ENCODE measurements around the gene MTUS2.

Gene MTUS2

DNA sequence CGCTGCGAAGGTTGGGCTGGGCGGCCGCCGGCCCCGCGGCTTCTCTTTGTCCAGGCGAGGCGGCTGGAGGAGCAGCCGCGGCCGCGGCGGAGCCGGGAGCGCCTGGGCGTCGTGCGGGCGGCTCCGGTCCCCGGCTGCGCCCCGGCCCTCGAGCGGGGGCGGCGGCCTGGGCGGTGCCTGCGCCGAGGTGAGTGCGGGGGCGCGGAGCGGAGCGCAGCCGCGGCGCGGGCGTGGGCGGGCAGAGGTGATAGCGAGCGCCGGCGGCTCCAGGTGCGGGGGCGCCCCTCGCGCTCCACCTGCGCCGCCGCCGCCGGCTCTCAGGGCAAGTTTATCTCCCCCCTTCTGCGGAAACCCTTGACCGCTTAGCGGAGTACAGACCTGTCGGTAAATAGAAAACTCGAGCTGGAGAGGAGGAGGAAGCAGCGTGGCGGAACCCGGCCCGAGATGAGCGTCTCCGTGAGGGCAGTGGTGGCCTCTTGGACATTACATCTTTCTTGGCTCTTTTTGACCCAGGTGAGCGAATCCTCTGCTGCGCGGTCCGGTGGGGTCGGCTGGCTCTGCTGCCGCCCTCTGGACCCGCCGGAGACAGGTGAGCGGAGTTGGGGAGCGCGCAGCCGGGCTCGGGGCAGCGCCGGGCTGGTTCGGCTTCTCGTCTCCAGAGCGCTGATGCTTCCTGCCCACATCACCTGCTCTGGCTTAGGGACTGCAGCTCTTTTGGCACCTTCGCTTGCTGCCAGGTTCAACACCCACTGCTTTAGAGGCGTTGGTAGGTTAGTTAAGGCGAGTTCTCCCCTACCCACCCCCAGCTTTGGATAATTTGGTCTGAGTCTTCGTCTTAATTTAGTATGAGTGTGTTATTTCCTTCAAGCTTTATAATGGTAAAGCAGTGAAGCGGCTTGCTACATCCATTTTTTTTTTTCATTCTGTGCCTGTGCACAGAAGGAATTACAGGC is at the start of gene MTUS2:
TSS of gene MTUS2 (plus strand) at position 241 of the 953 bp plus-strand sequence.
- H3K36me3 ChIP-seq (ENCODE audit: control insufficient read depth, insufficient read depth, low read length): no peaks in the 10 kb centered on the region
- H3K4me1 ChIP-seq (ENCODE audit: control insufficient read depth, insufficient read depth, low read length): no peaks in the 10 kb centered on the region
- H3K27ac ChIP-seq (ENCODE audit: low read depth, low read length): no peak within 1 kb of the TSS
- H3K27me3 ChIP-seq (ENCODE audit: control insufficient read depth, insufficient read depth, low read length): peaks cover 81% of the 10 kb centered on the region
- H3K4me3 ChIP-seq (ENCODE audit: low read depth, low read length): peak within 1 kb of the TSS; percentile 64
- peaks cover 12% of the 10 kb centered on the region for H3K9me3 ChIP-seq (ENCODE audit: control insufficient read depth, insufficient read depth, low read depth, low read length)
- peak within 1 kb of the TSS; percentile 8 for H3K9ac ChIP-seq (ENCODE audit: low read length)

DNA sequence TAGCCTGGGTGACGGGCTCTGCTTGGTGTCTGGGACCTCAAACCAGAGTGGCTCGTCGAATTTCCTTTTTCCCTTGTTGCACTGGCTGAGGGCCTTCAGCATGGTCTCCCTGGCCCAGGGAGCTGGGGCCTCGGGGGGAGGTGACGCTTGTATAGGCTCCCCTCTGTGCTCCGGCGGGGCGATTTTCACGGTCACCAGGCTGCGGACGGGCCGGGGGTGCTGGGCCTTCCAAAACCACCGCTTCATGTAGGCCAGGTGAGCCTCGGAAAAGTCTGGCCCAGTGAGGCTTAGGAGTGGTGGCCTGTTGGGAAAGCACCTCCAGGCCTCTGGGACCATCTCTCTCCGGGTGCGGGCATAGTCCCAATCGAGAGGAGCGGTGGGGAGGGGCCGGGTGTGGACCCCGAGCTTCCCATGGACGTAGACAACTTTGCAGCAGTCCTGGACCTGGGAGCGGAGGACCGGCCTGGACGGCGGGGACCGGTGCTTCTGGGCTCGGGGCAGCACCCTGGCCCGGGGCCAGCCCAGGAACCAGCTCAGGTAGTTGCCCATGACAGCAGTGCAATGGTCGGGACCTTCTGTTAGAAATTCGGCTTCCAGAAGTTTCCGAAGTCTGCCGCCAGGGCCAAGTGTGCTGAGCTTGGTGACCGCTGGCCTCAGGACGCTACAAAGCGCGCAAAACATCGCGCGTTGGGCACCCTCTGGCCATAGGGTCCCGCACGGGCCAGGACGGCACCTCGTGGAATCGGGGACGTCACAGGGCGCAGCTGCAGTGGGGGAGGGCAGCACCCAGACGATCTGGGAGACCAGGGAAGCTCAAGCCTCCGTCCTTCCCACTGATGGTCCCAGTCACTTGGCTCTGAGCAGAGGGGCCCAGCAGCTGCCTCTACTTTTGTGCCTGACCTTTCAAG is 41.6 kb upstream of the MTUS2 start:
- Histone ChIP-seq H3K4me3 (ENCODE audit: low read depth, low read length) (no peak overlapping the region), H3K9me3 (ENCODE audit: control insufficient read depth, insufficient read depth, low read depth, low read length) (peaks cover 14% of the 10 kb centered on the region; the same call in 1 of the 2 replicates), H3K36me3 (ENCODE audit: control insufficient read depth, insufficient read depth, low read length) (no peaks in the 10 kb centered on the region), H3K4me1 (ENCODE audit: control insufficient read depth, insufficient read depth, low read length) (no peaks in the 10 kb centered on the region), H3K9ac (ENCODE audit: low read length) (no peak overlapping the region), H3K27ac (ENCODE audit: low read depth, low read length) (no peak overlapping the region), H3K27me3 (ENCODE audit: control insufficient read depth, insufficient read depth, low read length) (no peaks in the 10 kb centered on the region)

DNA sequence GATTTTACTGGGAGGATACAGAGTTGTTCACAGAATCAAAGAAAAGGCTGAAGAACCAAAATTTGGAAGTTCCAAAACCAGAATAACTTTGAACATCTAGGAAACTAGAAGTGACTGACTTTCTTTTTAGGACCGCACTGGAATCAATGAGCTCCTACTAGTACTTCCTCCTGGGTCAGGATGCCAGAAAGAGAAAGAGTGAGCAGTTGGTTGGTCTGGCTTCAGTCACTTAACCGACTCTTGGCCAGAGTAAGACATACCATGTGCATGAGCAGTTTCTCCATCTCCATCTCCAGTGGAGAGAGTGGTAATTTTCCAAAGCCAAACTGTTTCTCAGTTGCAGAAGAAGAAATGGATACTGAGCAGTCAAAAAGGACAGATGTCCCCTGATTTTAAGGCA is 27.1 kb upstream of the MTUS2 start:
- Histone ChIP-seq H3K36me3 (ENCODE audit: control insufficient read depth, insufficient read depth, low read length) (no peaks in the 10 kb centered on the region), H3K4me1 (ENCODE audit: control insufficient read depth, insufficient read depth, low read length) (peaks cover 5% of the 10 kb centered on the region), H3K27me3 (ENCODE audit: control insufficient read depth, insufficient read depth, low read length) (no peaks in the 10 kb centered on the region), H3K4me3 (ENCODE audit: low read depth, low read length) (no peak overlapping the region), H3K9ac (ENCODE audit: low read length) (no peak overlapping the region), H3K9me3 (ENCODE audit: control insufficient read depth, insufficient read depth, low read depth, low read length) (no peaks in the 10 kb centered on the region), H3K27ac (ENCODE audit: low read depth, low read length) (no peak overlapping the region)

DNA sequence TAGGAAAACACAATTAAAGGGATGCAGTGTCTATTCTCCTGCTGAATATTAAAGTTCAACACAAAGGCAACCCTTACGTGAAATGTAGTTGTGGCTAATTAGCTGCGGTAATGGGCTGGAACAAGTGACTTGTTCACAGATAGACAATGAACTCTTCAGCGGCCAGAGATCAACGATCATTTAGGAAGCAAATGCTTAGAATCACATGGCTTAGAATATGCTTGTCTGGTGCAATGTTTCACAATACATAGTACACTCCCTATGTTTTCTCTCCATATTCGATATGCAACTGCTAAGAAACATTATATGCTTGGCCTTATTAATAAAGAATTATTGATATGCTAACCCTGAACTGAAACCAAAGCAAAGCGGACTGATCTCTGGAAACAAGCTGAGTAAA is 25.7 kb upstream of the MTUS2 start:
- no peaks in the 10 kb centered on the region for H3K27me3 ChIP-seq (ENCODE audit: control insufficient read depth, insufficient read depth, low read length)
- H3K4me1 ChIP-seq (ENCODE audit: control insufficient read depth, insufficient read depth, low read length): peaks cover 5% of the 10 kb centered on the region
- no peak overlapping the region for H3K4me3 ChIP-seq (ENCODE audit: low read depth, low read length)
- H3K27ac ChIP-seq (ENCODE audit: low read depth, low read length): no peak overlapping the region
- no peak overlapping the region for H3K9ac ChIP-seq (ENCODE audit: low read length)
- H3K36me3 ChIP-seq (ENCODE audit: control insufficient read depth, insufficient read depth, low read length): no peaks in the 10 kb centered on the region
- no peaks in the 10 kb centered on the region for H3K9me3 ChIP-seq (ENCODE audit: control insufficient read depth, insufficient read depth, low read depth, low read length)

DNA sequence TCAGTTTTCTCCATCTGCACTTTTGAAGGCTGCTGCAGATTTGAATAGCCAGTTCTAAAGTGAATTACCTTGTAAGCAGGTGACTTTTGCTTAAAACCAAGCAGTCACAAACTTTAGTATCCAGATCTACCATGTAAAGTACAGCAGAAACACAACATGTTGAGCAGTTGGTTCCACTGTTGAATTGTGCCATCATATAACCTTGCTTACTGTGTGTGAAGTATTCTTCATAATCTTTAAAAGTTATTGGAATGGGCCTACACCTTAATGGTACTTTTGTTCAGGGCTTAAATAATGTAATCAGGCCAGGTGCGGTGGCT is 23.2 kb upstream of the MTUS2 start:
- no peaks in the 10 kb centered on the region for H3K9me3 ChIP-seq (ENCODE audit: control insufficient read depth, insufficient read depth, low read depth, low read length)
- H3K27me3 ChIP-seq (ENCODE audit: control insufficient read depth, insufficient read depth, low read length): no peaks in the 10 kb centered on the region
- H3K36me3 ChIP-seq (ENCODE audit: control insufficient read depth, insufficient read depth, low read length): no peaks in the 10 kb centered on the region
- H3K9ac ChIP-seq (ENCODE audit: low read length): no peak overlapping the region
- no peak overlapping the region for H3K4me3 ChIP-seq (ENCODE audit: low read depth, low read length)
- H3K4me1 ChIP-seq (ENCODE audit: control insufficient read depth, insufficient read depth, low read length): peaks cover 5% of the 10 kb centered on the region
- no peak overlapping the region for H3K27ac ChIP-seq (ENCODE audit: low read depth, low read length)

DNA sequence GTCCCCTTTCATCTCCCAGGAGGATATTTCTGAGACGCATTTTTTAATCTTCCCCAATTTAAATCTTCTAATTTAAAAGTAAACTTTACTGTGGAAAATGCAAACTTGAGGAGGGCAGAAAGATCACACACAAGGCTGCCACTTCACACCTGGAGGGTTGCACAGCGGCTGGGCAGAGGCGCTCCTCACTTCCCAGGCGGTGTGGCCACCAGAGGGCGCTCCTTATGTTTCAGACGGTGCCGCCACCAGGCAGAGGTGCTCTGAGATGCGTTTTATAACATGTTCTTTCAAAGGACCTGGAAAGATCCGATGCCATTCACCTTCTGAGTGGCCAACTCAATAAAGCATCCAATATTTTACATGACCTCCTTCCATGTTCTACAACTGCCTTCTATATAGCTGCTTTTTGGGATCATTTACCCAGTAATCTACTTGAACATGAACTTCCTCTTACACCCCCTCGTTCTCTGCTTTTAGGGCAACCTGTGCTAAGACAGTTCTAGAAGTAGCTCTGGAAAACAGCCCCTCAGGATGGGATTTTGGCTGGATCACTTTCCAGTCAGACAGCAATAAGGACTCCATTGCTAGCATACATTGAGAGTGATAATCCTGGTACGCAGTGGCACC is 14.8 kb upstream of the MTUS2 start:
- no peak overlapping the region for H3K27ac ChIP-seq (ENCODE audit: low read depth, low read length)
- no peaks in the 10 kb centered on the region for H3K4me1 ChIP-seq (ENCODE audit: control insufficient read depth, insufficient read depth, low read length)
- no peak overlapping the region for H3K4me3 ChIP-seq (ENCODE audit: low read depth, low read length)
- H3K9me3 ChIP-seq (ENCODE audit: control insufficient read depth, insufficient read depth, low read depth, low read length): peaks cover 60% of the 10 kb centered on the region
- no peak overlapping the region for H3K9ac ChIP-seq (ENCODE audit: low read length)
- no peaks in the 10 kb centered on the region for H3K27me3 ChIP-seq (ENCODE audit: control insufficient read depth, insufficient read depth, low read length)
- H3K36me3 ChIP-seq (ENCODE audit: control insufficient read depth, insufficient read depth, low read length): no peaks in the 10 kb centered on the region

DNA sequence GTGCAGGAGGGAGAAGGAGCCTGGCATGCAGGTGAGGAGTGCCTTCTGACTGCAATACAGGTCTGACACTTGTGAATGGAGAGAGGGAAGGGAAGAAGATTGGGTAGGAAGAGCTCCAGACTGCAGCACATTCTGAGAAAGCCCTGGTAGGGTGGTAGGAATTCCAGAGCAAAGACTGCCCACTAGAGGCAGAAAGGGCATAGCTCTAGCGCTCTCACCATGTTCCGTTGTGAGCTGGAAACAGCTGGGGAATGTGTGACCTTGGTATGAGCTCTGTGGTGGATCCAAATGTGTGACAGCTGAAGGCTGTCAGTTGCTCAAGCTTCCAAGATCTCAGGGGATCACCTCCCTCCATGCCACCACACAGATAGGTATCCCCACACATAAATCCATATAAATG is 2.9 kb upstream of the MTUS2 start:
- Histone ChIP-seq H3K9ac (ENCODE audit: low read length) (no peak overlapping the region), H3K4me3 (ENCODE audit: low read depth, low read length) (no peak overlapping the region), H3K27ac (ENCODE audit: low read depth, low read length) (no peak overlapping the region), H3K36me3 (ENCODE audit: control insufficient read depth, insufficient read depth, low read length) (no peaks in the 10 kb centered on the region), H3K9me3 (ENCODE audit: control insufficient read depth, insufficient read depth, low read depth, low read length) (peaks cover 8% of the 10 kb centered on the region), H3K27me3 (ENCODE audit: control insufficient read depth, insufficient read depth, low read length) (peaks cover 49% of the 10 kb centered on the region), H3K4me1 (ENCODE audit: control insufficient read depth, insufficient read depth, low read length) (no peaks in the 10 kb centered on the region)

DNA sequence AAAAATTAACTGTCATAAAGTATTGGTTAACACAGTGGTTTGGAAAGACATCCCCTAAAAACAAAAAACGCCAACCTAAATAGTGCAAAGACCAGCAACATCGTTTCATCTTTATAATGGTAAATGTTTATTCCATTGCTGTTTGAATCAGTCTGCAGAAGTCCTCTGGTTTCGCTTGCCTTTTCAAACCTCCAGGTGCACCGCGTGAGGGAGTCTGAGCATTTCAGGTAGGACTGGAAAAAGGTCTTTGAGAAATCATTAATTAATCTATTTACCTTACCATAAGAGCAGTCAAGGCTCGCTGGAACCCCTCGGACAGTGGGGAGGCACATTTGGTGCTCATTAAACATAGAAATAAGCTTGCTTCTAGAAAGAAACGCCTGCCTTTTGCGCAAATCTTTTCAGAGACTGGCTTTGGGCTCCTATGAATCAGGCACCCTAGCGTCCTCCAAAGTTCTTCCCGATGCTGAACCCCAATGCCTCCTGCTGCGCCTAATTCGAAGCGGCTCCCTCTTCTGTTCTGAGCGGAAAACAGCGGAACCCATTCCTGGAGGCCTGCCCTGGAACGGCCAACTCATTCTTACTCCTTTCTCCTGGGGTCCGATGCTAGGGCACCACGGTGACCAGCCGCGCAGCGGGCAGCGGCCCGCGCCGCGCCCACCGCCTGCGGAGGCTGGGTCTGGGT is 951 bp upstream of the MTUS2 start:
- H3K4me1 ChIP-seq (ENCODE audit: control insufficient read depth, insufficient read depth, low read length): no peaks in the 10 kb centered on the region
- H3K9ac ChIP-seq (ENCODE audit: low read length): no peak overlapping the region
- H3K36me3 ChIP-seq (ENCODE audit: control insufficient read depth, insufficient read depth, low read length): no peaks in the 10 kb centered on the region
- H3K27me3 ChIP-seq (ENCODE audit: control insufficient read depth, insufficient read depth, low read length): peaks cover 69% of the 10 kb centered on the region
- H3K27ac ChIP-seq (ENCODE audit: low read depth, low read length): no peak overlapping the region
- H3K9me3 ChIP-seq (ENCODE audit: control insufficient read depth, insufficient read depth, low read depth, low read length): peaks cover 12% of the 10 kb centered on the region
- H3K4me3 ChIP-seq (ENCODE audit: low read depth, low read length): peak overlapping the region; percentile 60

DNA sequence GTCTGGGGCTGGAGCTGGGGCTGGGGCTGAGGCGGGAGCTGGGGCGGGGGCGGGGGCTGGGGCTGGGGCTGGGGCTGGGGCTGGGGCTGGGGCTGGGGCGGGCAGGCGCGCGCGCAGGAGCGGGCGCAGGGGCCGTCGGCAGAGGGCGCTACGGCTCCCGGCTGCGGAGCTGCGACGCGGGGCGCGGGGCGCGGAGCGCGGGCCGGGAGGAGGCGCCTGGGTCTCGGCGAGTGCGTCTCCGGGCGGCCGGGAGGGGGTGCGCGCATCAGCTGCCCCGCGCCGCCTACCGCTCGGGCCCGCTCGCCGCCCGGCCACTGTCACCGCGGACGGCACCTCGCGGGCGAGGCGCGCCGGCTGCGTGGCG is 422 bp upstream of the MTUS2 start:
- H3K36me3 ChIP-seq (ENCODE audit: control insufficient read depth, insufficient read depth, low read length): no peaks in the 10 kb centered on the region
- peaks cover 74% of the 10 kb centered on the region for H3K27me3 ChIP-seq (ENCODE audit: control insufficient read depth, insufficient read depth, low read length)
- H3K27ac ChIP-seq (ENCODE audit: low read depth, low read length): no peak overlapping the region
- no peak overlapping the region for H3K9ac ChIP-seq (ENCODE audit: low read length)
- peaks cover 12% of the 10 kb centered on the region for H3K9me3 ChIP-seq (ENCODE audit: control insufficient read depth, insufficient read depth, low read depth, low read length)
- no peaks in the 10 kb centered on the region for H3K4me1 ChIP-seq (ENCODE audit: control insufficient read depth, insufficient read depth, low read length)
- peak overlapping the region; percentile 64 for H3K4me3 ChIP-seq (ENCODE audit: low read depth, low read length)

DNA sequence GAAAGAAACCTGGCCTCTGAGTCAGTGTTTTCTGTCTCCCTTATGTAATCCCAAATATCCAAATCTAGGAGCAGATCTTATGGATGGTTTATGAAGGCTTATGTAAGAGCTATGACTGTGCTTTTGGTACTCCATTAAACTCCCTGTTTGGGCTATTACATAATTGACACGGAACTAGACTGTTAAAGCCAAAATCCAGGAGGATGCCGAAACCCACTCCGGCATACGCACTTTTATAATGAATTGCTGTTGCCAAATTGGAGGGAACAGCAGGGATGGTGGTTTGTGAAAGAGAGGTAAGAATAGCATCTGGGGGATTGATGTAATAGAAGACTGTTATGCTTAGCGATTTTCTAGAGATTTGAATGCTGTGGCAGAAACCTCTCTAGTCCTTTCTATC is 2.0 kb downstream of the MTUS2 start:
- Histone ChIP-seq H3K27me3 (ENCODE audit: control insufficient read depth, insufficient read depth, low read length) (peaks cover 82% of the 10 kb centered on the region), H3K36me3 (ENCODE audit: control insufficient read depth, insufficient read depth, low read length) (no peaks in the 10 kb centered on the region), H3K9me3 (ENCODE audit: control insufficient read depth, insufficient read depth, low read depth, low read length) (peaks cover 12% of the 10 kb centered on the region), H3K9ac (ENCODE audit: low read length) (no peak overlapping the region), H3K4me3 (ENCODE audit: low read depth, low read length) (no peak overlapping the region), H3K4me1 (ENCODE audit: control insufficient read depth, insufficient read depth, low read length) (no peaks in the 10 kb centered on the region), H3K27ac (ENCODE audit: low read depth, low read length) (no peak overlapping the region)
